HS-27A (cell line): ENCODE results near the gene IGSF8.
"Not testable (repeated sequence)": the region's sequence is repeated elsewhere in the genome, so short reads cannot be mapped to it uniquely, and the experiment has no call there.

Source experiments
- DNase-seq: peaks from one replicate; pipeline ENCODE4 v3.0.0-alpha.2; 2012; ENCODE audit warnings: low read depth, missing footprints

IGSF8 gene

GRCh38 chr1:160126342-160126741 is 27.9 kb upstream of the IGSF8 start:
- not testable (repeated sequence) for DNase-seq

GRCh38 chr1:160125746-160126145 is 27.3 kb upstream of the IGSF8 start:
- DNase-seq: peak; percentile 69

- peak; percentile 91 for DNase-seq
These were observed 26.5 kb upstream of the IGSF8 start for GRCh38 chr1:160124705-160125478.

- DNase-seq: no peak
These were observed 25.3 kb upstream of the IGSF8 start for GRCh38 chr1:160123726-160124125.

- DNase-seq: no peak
These were observed 24.6 kb upstream of the IGSF8 start for GRCh38 chr1:160122978-160123495.

GRCh38 chr1:160121388-160121787 is 23.0 kb upstream of the IGSF8 start:
- no peak for DNase-seq

GRCh38 chr1:160120797-160121196 is 22.4 kb upstream of the IGSF8 start:
- DNase-seq: no peak

GRCh38 chr1:160118928-160119327 is 20.5 kb upstream of the IGSF8 start:
- no peak for DNase-seq

GRCh38 chr1:160117709-160118183 is 19.3 kb upstream of the IGSF8 start:
- no peak for DNase-seq

GRCh38 chr1:160117300-160117699 is 18.9 kb upstream of the IGSF8 start:
- DNase-seq: no peak

- DNase-seq: no peak
These were observed 18.1 kb upstream of the IGSF8 start for GRCh38 chr1:160116283-160117147.

- DNase-seq: no peak
These were observed 17.3 kb upstream of the IGSF8 start, which contains the start of gene ATP1A2 for GRCh38 chr1:160115545-160116282. TSS of gene ATP1A2 (plus strand) at chr1:160115759. CDS start at chr1:160115862, 103 bp downstream.

GRCh38 chr1:160114085-160114484 is 15.7 kb upstream of the IGSF8 start:
- DNase-seq: no peak

- no peak for DNase-seq
These were observed 15.0 kb upstream of the IGSF8 start for GRCh38 chr1:160113407-160113806.

GRCh38 chr1:160112357-160112756 is 13.9 kb upstream of the IGSF8 start:
- DNase-seq: no peak

- not testable (repeated sequence) for DNase-seq
These were observed 13.0 kb upstream of the IGSF8 start for GRCh38 chr1:160111462-160111861.

- DNase-seq: no peak
These were observed 11.3 kb upstream of the IGSF8 start for GRCh38 chr1:160109686-160110085.

- DNase-seq: no peak
These were observed 10.7 kb upstream of the IGSF8 start for GRCh38 chr1:160108888-160109662.

- DNase-seq: no peak
These were observed 9.1 kb upstream of the IGSF8 start for GRCh38 chr1:160107512-160107911.

GRCh38 chr1:160105155-160105554 is 6.7 kb upstream of the IGSF8 start:
- no peak for DNase-seq

- DNase-seq: no peak
These were observed 6.1 kb upstream of the IGSF8 start for GRCh38 chr1:160104486-160104885.
